ENCODE measurements around the gene AGRP.

AGRP gene

DNA sequence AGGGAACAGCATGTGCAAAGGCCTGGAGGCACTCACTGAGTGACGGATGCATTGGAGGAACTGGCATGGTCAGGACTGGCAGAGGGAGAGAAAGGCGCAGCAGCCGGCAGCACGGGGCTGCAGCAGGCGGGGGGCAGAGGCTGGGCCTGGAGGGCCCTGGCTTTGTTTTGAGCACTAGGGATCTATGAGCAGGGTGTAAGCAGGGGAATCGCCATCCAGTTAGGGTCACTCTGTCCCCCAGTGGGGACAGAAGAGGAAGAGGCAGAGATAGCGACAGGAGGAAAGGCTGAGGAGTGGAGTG lies 38.3 kb downstream of the AGRP start:
- DNase-seq: no peak

DNA sequence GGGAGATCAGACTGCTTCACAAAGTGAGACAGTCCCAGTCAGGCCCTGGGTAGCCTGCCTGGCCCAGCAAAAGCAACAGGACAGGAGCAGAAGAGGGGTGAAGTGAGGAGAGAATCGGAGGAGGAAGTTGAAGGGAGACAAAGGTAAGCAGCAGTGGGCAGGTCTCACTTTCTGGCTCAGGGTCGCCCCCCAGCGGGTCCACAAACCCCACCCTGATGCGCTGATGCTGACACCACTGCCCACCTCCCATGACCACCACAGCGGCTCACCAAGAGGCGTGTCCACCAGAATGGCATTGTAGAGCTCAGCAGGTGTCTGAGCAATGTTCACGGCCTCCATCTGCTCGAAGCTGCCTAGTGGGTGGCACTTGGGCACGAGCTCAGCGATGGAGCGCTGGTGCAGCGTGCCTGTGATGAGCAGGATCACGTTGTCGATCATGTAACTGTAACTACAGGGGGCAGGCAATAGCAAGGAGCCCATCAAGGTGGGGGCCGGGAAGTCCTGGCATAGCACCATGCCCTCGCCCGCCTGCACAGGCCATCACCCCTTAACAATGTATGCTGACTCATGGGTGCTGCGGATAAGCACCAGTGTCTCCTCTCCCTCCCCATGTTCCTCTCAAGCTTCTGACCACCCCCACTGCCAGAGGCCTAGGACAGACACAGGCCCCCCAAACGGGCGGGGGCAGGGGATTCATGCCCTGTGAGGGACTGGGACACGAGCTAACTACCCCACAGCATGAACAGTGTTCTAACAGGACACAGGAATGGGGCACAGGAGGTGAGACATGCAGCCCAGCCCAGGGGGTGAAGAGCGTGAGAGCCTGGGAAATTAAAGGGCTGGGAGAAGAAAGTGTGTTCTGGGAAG lies 38.9 kb downstream of the AGRP start:
- peak; percentile 20 for DNase-seq

DNA sequence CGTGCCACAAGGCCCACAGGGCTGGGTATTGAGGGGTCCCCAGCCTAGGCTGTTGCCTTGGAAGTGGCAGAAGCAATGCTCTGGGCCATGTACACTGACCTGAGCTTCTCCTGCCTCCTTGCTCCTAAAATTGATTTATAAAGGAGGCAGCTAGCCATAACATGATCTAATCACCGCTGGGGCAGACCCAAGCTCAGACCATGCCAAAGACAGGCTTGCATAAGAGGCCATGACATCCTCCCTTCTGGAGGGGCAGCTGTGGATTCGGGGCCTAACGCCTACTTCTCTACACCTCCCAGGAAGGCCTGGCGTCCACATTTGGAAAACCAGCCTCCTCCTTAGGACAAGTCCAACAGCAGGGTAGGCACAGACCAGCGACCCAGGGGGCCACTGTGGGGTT lies 40.1 kb downstream of the AGRP start:
- no peak for DNase-seq

DNA sequence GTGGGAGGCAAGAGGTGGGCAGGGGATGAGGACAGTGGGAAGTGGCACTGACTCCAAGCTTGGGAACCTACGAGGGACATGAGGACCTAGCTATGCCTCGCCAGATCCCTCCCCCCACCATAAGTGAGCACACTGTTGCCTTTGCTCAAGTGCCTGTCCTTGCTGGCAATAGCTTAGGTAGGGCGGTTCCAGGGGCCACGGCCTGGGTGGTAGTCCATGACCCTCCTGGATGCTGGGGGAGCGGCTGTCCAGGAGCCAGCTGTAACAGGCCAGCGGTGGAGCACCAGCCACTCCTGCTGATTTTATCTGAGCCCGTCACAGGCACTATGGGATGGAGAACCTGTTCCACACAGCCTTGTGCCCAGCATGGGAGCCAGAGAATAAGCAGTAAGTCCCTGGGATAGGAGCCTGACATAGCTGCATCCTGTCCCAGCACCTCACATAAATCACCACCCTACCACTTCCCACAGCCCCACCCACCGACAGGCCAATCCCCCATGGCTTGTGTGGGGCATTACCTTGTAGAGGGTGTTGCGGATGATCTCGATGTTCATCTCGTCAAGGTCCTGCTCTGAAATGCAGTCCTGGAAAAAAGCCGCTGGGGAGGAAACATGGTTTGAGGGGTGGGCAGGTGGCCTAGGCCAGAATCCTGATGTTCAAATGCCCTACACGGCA lies 40.6 kb downstream of the AGRP start:
- DNase-seq: no peak

DNA sequence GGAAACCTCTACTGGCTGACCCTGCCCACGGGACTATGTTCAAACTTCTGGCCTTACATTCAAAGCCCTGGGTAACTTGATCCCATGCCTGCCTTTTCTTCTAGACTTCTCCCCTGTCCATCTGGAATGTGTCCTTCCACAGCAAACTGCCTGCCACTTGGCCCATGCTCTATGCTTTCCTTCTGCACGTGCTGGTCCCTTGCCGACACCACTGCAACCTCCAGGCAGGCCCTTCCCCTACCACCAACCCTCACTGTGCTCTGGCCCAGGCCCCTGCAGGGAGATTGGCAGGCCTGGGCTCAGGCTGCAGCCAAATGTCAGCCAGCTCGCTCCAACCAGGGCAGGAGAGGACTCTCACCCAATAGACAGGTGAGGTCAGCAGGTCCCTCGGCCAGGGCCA lies 41.4 kb downstream of the AGRP start:
- no peak for DNase-seq

DNA sequence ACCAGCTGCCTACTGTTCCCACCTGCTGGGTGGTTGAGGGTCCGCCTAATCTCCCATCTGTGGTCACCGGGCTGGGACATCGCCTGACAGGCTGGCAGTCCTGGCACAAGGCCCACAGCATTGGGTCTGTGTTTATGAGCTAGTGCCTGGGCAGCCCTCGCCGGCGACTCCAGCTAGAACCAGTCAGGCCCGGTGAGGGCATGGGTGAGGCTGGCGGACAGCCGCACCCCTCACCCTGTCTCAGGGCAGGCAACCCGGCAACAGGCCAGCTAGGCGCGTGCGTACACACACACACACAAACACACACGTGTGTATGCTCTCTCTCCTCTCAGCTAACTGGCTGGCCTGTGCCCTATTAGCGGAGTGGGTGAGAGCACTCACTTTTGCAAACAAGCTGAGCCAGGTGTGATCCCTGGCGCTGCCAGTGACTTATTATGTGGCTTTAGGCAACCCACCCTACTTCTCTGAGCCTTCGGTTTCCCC lies 42.0 kb downstream of the AGRP start:
- peak; percentile 90 for DNase-seq

DNA sequence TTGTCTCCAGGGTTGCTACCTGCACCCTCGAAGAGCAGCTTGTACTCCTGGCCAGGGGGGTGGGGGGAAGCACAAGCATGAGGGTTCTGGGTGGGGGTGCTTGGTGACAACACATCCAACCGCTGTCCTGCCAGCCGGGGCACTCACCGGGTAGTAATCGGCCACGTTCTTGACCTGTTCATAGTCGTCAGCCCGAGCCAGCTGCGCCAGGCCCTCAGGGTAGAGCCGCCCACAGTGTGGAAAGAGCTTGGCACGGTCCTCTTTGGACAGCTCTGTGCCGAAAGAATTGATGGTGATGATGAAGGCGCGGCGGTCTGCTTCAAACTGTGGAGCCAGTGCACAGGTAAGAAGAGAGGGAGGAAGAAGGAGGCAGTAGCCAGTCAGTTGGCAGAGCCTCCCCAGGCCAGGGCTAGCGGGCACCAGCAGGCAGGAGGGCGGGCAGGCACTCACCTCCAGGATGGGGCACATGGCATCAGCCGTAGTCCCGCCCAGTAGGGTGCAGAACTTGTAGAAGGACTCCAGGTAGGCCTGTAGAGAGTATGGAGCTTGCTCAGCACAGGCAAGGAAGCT lies 44.4 kb downstream of the AGRP start:
- no peak for DNase-seq

DNA sequence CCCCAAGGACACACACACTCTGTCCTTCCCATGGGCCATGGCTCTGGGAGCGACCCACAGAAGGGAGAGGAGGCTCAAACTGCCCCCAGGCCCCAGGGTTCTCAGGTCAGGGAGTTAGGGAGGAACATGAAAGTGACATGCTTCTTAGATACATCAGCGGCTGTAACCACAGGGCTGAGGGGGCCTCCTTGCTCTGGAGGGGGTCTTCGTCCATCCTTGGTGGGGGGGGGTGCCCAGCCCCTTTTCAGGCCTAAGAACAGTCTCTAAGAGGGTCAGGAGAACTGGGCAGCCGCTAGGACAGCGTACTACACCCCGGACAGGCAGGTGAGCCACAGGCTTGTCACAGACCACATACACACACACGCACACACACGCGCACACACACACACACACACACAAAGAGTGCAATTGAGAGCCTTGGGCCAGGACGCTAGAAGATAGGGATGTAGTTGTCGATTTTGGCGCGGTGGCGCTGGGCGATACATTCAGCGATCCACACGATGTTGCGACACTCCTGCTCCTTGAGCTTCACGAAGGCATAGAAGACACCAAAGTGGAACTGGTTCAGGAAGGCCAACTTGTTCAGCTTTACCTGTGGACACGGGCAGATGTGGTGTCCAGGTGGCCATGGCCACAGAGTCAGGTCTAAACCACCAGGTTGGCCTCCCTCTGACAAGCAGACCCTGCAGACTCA lies 45.1 kb downstream of the AGRP start:
- no peak for DNase-seq

DNA sequence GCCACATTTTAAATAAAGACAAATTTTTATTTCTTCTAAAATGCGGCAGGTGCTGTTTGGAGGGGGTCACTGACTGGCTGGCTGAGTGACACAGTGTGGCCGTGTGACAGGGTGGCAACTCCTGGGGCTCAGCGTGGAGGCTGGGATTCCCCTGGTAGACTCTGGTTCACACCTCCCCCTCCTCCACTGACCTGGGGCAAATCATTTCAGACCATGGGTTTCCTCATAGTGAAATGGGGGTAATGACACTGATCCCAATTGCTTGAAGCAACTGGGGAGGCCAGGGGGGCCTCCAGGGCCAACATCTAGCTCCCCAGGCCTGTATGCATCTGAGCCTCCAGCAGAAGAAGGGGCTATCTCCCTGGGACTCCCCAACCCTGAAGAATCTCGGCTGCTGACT lies 45.8 kb downstream of the AGRP start:
- no peak for DNase-seq

DNA sequence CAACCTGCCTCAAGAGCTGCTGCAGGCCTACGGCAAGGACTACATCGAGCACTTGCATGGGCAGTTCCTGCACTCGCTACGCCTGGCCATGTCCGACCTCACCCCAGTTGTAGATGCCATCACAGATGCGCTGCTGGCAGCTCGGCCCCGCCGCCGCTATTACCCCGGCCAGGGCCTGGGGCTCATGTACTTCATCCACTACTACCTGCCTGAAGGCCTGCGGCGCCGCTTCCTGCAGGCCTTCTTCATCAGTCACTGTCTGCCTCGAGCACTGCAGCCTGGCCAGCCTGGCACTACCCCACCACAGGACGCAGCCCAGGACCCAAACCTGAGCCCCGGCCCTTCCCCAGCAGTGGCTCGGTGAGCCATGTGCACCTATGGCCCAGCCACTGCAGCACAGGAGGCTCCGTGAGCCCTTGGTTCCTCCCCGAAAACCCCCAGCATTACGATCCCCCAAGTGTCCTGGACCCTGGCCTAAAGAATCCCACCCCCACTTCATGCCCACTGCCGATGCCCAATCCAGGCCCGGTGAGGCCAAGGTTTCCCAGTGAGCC lies 46.6 kb downstream of the AGRP start:
- DNase-seq: no peak

DNA sequence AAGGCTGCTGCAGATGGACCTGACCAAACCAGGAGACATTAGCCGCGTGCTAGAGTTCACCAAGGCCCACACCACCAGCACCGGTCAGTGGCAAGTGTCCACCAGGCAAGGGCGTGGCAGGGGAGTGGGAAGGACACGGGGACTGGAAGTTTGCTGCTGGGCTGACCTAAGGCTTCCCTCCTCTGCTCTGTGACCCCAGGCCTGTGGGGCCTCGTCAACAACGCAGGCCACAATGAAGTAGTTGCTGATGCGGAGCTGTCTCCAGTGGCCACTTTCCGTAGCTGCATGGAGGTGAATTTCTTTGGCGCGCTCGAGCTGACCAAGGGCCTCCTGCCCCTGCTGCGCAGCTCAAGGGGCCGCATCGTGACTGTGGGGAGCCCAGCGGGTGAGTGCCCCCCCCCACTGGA lies 47.6 kb downstream of the AGRP start:
- no peak for DNase-seq

DNA sequence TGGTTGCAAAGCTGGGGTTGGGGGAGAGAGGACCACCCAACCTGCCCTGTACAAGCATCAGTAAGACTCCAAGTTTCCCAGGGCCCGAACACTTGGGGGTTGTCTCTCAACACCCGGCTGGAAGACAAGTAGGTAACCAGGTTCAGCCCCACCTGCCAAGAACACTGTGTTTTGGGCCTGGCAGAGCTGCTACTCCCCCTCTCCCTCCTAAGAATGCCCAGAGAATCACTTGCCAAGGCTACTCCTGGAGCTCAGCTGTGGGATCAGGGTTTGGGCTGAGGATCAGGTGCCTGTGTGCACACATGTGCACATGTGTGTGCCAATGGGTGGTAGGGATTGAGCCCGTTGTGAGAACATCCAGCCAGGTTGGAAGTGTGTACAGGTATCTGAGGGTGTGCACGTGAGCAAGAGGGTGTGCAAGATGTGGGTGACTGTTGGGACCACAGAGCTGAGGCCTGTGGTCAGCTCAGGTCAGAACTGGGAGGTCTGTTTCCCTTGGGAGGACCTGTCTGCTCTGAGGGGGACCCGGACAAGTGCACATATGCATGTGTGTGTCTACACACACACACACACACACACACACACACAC lies 50.1 kb downstream of the AGRP start:
- no peak for DNase-seq

Data from NCI-H1092 (cell line).